ENCODE measurements around the gene HDGF.
"Not testable (repeated sequence)": the region's sequence is repeated elsewhere in the genome, so short reads cannot be mapped to it uniquely, and the experiment has no call there.

Gene HDGF

DNA sequence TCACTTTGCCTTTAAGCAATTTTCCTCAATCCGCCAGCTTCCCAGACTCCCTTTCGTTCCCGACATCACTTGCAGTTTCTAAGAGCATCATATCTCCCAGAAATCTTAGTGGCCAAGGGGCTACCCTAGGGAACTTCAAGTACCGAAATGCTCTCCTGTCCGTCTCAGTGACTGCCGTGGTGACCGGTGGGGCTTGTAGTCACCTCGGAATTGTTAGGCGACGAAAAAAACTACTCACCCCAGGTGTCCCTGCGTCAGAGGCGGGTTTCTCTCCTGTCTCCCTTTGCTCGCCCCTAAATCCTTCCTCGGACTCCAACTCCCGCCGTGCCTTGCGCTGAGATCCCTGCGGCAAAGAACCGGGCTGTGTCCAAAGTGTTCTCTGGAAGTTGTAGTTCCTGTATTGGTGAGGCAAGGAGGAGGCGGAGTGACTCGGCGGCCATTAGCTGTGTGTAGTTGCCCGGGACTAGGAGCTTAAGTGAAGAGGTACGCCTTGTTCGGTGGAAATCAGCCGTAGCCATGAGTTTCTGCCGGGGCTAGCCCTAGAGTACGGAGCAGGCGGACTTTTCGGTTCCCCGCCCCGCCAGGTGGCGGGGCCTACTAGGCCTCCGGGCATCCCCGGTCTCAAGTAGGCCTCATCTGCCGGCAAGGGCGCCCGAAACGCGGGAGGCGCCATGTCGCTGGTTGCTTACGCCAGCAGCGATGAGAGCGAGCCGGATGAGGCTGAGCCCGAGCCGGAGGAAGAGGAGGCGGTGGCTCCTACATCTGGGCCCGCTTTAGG, 15.8 kb upstream of the HDGF start, which contains the start of gene PRCC:
Gene PRCC (plus strand): TSS at position 435 of the 778 bp plus-strand sequence. CDS start 237 bp downstream, at position 672.
- peak; percentile 89 to 95 for DNase-seq (ENCODE audit: low read depth in 2 of 2)

DNA sequence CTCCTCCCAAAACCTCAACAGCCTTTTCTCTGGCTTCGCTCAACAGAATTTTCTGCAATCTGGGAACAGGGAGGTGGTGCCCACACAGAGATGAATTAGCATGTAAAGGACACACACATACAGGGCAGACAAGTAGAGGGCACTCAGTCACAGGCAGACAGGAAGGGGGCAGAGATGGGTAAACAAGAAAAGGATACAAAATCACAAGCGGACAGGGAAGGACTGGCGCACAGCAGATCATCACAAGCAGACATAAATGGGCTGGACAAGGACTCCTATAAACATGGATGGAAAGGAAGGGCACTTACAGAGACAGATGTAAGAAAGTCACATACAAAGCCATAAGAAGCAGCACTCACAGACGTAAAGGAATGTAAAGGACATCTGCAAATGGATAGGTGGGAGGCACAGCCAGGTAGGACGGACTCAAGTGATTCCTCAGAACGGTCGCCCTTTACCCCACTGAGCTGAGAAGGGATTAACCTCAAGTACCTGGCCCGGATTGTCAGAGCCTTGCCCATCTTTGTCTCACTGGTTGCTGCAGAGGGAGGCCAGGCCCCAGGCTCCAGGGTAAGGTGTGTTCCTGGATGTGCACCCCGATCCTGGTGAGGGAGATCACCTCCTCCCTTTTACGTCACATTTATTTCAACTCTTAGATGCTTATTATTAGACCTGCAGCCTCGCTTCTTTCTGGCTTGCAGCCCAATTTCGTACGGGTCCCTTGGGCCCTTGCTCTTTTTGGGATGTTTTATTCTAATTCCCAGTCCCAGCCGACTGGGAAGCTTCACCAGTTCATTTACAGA, 15.0 kb upstream of the HDGF start:
- no peak for DNase-seq (ENCODE audit: low read depth in 2 of 2)

DNA sequence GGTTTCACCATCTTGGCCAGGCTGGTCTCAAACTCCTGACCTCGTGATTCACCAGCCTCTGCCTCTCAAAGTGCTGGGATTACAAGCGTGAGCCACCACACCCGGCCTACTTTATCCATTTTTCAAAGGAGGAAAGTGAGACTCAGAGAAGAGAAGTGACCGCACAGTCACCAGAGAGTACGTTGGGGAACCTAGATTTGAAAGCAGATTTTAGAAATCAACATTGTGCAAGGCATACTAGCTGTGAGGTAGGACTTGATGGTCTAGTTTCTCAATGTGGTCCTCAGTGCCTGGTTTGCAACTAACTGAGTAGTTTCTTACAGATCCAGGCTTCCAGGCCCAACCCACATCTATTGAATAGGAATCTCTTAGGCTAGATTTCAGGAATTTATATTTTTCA, 14.2 kb upstream of the HDGF start:
- no peak for DNase-seq (ENCODE audit: low read depth in 2 of 2)

DNA sequence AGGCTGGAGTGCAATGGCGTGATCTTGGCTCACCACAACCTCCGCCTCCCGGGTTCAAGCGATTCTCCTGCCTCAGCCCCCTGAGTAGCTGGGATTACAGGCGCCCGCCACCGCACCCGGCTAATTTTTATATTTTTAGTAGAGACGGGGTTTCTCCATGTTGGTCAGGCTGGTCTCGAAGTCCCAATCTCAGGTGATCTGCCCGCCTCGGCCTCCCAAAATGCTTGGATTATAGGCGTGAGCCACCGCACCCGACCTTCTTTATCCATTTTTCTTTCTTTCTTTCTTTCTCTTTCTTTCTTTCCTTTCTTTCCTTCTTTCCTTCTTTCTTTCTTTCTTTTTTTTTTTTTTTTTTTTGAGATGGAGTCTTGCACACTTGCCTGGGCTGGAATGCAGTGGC, 13.7 kb upstream of the HDGF start:
- DNase-seq (ENCODE audit: low read depth in 2 of 2), result not testable (repeated sequence)

DNA sequence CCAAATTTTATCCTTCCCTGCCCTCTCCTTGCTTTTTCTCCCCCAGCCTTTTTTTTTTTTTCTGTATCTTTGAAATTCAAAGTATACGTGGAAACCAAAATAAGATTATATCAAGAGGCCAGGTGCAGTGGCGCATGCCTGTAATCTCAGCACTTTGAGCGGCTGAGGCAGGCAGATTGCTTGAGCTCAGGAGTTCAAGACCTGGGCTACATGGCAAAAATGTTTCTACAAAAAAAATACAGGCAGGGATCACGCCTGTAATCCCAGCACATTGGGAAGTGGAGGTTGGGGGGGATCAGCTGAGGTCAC, 9.3 kb upstream of the HDGF start:
- no peak for DNase-seq (ENCODE audit: low read depth in 2 of 2)

DNA sequence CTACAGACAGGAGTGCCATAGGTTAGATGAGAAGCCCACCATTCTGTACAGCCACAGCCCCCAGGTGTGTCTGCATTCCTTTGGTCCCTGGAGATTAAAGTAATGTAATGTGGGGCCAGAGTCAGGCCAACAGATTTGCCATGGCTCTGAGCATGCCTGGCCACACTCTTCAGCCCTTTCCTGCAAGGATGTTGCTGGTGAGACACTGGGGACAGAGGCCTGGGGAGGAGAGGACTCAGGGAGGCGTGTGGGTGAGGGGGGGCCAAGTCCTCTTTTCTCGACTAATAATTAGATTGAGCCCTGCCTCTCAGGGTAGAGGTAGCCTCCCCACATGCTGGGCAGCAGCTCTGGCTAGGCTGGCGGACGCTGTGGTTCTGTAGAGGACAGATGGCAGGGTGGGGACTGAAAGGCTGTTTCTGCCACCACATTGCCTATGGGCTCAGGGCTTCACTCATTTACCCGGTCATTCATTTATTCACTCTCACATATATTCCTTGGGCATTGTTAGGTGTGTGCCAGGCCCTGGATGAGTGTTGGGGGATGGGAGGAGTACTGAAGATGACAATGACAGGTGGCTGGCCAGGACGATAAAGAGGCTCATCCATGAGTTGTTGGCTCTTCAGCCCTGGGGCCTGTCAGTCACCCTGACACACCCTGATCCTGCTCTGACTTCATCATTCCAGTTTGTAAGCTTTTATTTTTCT, 8.8 kb upstream of the HDGF start:
- no peak for DNase-seq (ENCODE audit: low read depth in 2 of 2)

DNA sequence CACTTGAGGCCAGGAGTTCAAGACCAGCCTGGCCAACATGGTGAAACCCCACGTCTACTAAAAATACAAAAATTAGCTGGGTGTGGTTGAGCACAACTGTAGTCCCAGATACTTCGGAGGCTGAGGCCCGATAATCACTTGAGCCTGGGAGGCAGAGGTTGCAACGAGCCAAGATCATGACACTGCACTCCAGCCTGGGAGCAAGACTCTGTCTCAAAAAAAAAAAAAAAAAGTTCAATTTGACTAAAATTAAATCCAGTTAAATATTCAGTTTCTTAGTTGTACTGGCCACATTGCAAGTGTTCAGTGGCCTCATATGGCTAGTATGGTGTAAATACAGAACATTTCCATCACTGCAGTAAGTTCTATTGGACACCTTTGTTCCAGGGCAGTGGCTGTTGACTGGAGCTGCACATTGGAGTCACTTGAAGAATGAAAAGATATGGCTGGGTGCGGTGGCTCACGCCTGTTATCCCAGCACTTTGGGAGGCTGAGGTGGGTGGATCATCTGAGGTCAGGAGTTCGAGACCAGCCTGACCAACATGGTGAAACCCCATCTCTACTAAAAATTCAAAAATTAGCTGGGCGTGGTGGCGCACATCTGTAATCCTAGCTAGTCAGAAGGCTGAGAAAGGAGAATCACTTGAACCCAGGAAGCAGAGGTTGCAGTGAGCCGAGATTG, 6.2 kb upstream of the HDGF start:
- not testable (repeated sequence) for DNase-seq (ENCODE audit: low read depth in 2 of 2)

DNA sequence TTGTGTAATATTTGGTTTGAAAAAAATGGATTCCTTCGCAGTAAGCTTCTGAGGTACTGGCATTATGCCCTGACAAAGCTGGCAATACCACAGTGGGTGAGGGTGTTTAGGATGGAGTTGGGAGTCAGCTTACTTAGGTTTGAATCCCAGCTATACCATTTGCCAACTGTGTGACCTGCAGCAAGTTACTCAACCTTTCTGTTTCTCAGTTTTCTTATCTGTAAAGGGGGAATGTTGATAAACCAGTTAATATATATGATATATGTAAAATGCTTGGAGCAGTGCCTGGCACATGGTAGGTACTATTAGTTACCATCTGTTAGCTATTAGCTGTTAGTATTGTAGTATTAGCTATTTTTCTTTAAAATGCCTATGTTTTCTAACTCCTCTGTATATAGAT, 4.9 kb upstream of the HDGF start:
- DNase-seq (ENCODE audit: low read depth in 2 of 2), result no peak

DNA sequence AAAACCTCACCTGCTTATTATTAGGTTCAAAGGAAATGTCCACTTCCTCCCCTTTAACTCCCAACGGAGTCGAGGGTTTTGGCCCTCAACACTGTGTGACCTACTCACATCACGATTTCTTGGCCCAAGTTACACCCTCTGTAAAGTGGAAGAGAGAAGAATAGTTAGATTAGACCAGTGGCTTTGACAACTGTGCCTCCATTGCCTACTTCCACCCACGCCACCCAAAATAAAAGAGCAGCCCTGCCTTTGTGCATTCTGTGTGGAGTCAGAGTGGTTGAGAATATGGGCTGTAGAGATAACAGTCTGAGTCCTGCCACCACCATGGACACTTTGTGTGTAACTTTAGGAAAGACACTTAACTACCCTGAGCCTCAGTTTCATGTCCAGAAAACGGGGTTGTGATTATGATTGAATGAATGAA, 4.1 kb upstream of the HDGF start:
- DNase-seq (ENCODE audit: low read depth in 2 of 2), result no peak

DNA sequence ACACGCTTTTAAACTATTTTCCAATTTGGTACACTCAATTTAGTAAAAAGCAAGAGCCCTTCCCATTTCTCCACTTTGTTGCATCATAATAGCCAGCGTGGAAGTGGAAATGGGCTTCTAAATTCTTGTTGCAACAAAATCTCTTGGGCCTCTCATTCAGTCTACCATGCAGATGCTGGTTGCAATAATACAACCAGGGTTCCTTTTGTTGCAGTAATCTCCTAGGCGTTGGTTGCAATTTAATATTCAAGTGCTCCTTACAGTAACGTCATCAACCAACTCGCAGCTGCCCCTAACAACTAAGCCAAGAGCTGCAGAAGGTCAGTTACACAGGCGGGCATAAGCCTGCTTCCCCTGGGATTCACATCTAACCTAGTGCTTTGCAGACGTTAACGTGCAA, 2.7 kb upstream of the HDGF start:
- no peak for DNase-seq (ENCODE audit: low read depth in 2 of 2)

DNA sequence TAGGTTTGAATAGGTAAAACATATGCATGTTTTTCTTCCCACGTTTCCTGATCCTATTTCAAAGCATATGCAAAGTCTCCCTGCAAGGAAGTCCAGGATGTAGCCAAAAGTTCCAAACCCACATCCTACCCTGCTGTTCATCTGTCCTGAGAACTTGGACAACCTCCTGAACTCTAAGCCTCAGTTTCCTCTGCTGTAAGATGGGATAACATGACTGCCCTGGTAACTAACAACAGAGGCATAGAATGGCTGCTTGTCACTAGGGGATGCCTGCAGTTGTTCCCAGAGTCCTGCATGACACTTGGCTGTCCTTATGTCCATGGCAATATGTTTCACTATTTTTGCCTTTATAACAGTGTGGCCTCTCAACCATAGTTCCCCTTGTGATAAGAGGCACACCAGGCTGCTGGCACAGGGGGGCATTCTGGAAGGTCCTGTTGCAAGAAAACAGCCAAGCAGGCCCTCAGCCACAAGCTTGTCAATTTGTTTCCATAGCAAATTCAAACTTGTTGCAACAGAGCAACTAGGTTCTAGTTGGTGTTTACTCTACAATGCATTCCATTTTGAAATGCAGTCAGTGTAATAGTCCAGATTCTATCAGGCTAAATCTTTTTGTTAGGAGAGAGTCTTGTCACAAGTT, 1.5 kb upstream of the HDGF start:
- DNase-seq (ENCODE audit: low read depth in 2 of 2), result no peak

DNA sequence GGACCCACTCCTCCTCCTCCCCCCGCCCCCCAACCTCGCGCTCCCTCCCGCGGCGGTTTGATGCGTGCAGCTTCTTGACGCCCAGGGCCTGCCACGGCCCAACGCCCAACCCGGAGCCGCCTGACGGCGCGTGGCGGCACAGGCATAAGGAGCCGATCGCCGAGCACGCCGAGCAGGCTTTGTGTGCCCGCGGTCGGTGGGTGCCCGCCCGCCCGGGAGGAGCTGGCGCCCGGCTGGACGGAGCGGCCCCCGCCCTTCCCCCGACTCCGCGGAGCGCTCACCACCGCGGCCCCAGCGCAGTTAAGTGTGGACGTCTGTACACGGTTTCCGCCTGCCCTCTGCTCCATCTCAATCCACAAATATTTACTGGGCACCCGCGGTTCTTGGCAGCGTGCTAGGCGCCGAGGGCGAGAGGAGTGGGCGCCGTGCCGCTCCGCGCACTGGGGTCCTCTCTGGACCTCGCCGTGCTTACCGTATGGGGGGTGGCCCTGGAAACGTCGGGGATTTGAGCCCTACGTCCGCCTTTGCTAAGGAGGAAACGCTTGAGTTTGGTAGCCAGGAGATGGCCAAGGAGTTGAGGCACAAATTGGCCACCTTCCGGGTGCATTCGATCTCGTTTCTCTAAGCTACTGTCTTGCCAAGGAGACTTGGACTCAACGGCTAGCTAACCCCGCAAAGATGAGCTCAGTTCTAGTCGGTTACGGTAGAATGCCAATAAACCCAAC, 444 bp upstream of the HDGF start:
- DNase-seq (ENCODE audit: low read depth in 2 of 2), result peak; percentile 96 to 98

DNA sequence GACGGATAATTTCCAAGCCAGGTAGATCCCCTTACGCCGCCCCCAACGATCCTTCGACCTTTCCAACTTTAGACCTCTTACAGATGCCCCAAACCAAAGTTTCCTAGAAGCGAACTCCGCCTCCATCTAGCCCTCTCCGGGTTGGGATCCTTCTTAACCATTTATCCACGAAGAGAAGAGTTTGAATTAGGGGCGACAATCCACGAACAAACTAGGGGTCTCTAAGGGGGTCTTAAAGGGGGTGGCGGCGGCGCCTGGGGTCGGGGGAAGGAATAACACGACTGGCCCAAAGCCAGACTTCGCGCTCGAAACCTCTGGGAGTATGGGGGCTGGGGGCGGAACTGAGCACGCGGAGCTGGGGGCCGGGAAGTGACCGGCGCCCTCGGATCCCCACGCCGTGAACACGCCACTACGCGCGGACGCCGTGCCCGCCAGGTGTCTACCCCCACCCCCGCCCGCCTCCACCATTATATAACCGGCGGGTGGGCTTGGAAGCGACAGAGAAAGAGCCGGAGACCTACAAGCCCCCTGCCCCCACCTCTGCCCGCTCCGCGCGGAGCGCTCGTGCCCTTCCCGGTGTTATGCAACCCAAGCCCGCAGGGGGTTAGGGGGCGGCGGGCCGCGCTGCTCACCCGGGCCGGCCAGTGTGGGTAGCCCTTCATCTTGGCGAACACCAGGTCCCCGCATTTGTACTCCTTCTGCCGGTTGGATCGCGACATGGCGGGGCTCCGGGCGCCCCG, 594 bp downstream of the HDGF start:
- no peak for DNase-seq (ENCODE audit: low read depth in 2 of 2)

DNA sequence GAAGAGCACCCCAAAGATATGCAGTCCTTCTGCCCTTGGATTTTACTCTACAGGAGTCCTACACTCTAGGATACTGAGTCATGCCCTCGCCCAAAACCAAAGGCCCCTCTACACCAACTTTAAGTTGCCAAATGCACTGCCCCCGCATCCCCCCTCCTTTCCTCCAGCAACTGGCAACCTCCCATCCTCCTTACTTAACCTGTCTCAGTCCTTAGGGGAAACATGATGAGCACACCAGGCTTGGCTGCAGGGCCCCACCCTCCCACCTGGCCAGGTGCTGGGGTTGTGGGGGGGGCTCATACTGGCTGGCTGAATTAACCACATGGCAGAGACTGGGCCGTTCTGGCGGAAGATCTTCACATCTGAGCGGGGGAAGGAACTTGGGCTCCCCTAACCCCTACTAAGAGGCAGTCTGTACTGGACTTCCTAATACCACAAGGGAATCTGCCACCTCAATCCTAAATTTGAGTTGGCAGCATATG, 1.2 kb downstream of the HDGF start:
- DNase-seq (ENCODE audit: low read depth in 2 of 2), result peak in 1 of 2 donors; percentile 35

DNA sequence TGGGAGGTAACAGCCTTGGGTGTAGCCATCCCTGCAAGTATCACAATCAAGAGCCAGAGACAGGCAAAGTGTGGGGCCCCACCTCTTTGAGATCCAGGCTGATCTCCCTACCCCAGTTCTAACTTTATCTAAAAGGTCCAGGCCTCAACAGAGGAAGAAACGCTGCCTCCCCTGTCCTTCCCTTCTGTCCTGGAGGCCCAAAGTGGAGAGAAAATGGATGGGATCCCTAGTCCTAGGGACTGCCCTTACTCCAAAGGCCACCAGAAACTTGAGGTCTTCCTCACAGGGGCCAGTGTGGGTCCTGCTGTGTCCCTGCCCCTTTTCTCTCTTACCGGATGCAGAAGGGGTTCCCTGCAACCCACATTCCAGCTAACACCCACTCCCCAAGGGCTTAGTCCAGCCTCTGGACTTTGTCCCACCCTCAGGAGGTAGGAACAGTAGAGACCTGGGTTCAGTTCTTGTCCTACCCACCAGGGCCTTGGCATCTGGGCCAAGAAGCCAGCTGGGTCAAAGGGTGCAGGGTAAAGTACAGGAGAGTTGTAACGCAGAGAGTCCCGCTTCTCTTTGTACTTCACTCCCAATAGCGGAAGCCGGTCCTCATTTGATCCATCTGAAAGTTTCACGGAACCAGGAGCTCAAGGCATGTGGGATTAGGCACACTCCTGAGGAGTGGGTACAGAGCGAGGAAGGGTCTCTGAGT, 1.9 kb downstream of the HDGF start:
- DNase-seq (ENCODE audit: low read depth in 2 of 2), result no peak

DNA sequence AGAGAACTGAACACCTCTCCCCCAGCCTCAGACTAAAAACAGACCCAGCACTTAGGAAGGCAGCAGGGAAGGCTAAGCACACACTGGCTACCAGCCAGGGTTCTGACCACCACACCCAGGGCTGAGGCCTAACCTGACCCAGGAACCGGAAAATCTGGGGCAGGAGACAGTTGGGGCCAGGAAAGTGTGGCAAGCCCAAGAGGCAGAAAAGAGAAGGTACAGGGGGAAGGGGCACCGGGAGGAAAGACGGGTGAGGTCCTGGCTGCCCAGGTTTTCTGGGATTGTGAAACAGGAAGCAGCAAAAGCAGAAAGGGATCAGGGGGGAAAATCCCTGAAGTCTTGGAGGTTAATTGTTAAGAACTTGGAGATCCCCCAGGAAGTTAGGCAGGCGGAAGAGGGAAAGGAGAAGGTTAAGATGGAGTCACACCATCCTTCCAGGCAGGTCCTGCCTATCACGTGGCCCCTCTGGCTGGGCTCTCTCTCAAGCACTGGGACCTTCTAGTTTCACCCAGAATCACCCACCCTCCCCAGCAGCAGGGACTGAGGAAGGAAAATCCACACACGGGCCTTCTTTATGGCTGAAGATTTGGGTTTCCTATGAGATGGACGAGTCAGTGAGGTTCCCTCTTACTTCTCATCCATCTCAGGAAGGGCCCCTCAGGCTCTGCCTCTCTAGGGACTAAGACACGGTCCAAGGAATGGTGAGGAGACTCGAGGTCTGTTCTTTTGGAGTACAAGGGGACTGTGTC, 2.6 kb downstream of the HDGF start:
- no peak for DNase-seq (ENCODE audit: low read depth in 2 of 2)

DNA sequence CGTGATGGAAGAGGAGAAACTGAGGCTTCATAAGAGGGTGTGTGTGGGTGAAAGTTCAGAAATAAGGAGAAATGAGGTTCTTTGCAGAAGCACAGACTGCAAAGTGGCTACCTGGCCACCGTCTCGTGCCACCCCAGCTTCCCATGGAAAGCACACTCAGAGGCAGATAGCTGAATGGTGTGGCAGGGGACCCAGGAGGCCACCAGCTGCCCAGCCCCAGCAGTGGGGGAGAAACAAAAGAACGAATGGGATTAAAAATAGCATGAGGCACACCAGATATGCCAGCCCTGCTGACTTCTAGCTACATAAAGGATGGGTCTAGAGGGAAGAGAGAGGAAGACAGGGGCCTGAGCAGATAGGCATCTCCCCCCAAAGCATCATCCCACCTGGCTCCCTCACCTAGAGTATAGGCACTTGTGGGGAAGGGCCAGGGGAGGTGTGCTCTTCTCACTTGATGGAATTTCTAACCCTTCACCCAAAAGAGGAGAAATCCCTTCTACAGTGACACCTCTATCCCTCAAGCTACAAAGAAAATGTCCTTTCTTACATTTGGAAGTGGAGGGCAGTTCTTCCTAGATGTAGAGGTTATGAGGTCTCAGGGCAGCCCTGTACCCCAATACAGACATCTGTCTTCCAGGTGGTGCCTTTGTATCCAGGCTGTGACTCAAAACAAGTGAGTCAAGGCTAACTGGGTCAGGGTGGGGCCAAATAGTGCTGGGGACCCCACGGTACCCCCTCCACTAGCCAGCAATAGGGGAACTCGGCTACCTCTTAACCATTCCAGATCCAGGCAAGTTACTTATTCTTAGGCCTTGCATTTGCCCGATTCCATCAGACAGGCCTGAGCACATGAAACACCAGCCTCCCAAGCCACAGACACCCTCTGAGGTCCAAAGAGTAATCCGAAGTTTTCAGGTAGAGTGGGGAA, 3.5 kb downstream of the HDGF start:
- DNase-seq (ENCODE audit: low read depth in 2 of 2), result no peak

Measured in stimulated activated CD4-positive, alpha-beta T cell treated with anti-CD3 and anti-CD28 coated beads, Interleukin-4, amount 100 ng/mL, for 48 hours (primary cell).